HepG2 (cell line): ENCODE data around the gene IRF2. TPM values are rescaled to one million over a fixed set of nuclear protein-coding genes. Genes with fewer than 3 reads are reported as not detected.

Experiments used
- ARID5B ChIP-seq: IDR thresholded peaks from 2 replicates; pipeline ENCODE4 v1.4.0; 2020; ENCODE audit warnings: mild to moderate bottlenecking, missing genetic modification reagents
- ELF3 ChIP-seq: IDR thresholded peaks from 2 replicates; pipeline ENCODE4 v1.6.1; 2016; ENCODE audit warnings: missing genetic modification reagents, missing compliant biosample characterization
- ETV5 ChIP-seq: IDR thresholded peaks from 2 replicates; pipeline ENCODE4 v1.6.1; 2018; ENCODE audit warnings: missing biosample characterization, missing genetic modification reagents, inconsistent platforms, borderline replicate concordance
- FOXJ3 ChIP-seq: sonication (generic); formaldehyde crosslinking; IDR thresholded peaks from 2 replicates; pipeline ENCODE4 v1.4.0; 2020; ENCODE audit warnings: missing genetic modification reagents, mild to moderate bottlenecking, borderline replicate concordance
- GLI4 ChIP-seq: sonication (generic); formaldehyde crosslinking; IDR thresholded peaks from 2 replicates; pipeline ENCODE4 v1.5.1; 2020; ENCODE audit warnings: missing genetic modification reagents, mild to moderate bottlenecking, moderate library complexity, borderline replicate concordance
- HMG20A ChIP-seq: IDR thresholded peaks from 2 replicates; pipeline ENCODE4 v1.6.1; 2016; ENCODE audit warnings: borderline replicate concordance
- SALL2 ChIP-seq: sonication (generic); formaldehyde crosslinking; IDR thresholded peaks from 2 replicates; pipeline ENCODE4 v1.8.1; 2023; ENCODE audit warnings: mild to moderate bottlenecking, missing genetic modification reagents, inconsistent platforms
- SOX13 ChIP-seq, 3 experiments: fragments of 450-650 bp in 1 of 3; sonication (generic) in 1 of 3; formaldehyde crosslinking in 1 of 3; IDR thresholded peaks in 2 of 3; conservative IDR thresholded peaks in 1 of 3; 2 replicates each; pipeline versions ENCODE4 v1.5.0 to v1.6.1; 2016 to 2020; ENCODE audit warnings: antibody characterized with exemption in 1 of 3, mild to moderate bottlenecking in 1 of 3, missing compliant biosample characterization in 1 of 3, missing genetic modification reagents in 1 of 3, moderate library complexity in 1 of 3
- ZMYM4 ChIP-seq: sonication (generic); formaldehyde crosslinking; IDR thresholded peaks from 2 replicates; pipeline ENCODE4 v1.8.1; 2023; ENCODE audit warnings: mild to moderate bottlenecking, missing genetic modification reagents
- ZNF770 ChIP-seq: sonication (generic); formaldehyde crosslinking; IDR thresholded peaks from 2 replicates; pipeline ENCODE4 v1.5.0; 2020; ENCODE audit warnings: mild to moderate bottlenecking, missing genetic modification reagents
- polyA plus RNA-seq, 8 experiments: library from polyadenylated mRNA; depleted of rRNA in 3 of 8; stranded (reverse) in 7 of 8; unstranded in 1 of 8; fragments of >200 nt; fragmentation: Illumina TruSeq in 4 of 8; extraction: Trizol in 4 of 8; gene quantifications; 2 replicates each; pipeline versions ENCODE4 v1.2.1 to v1.2.3, GENCODE V29; 2011 to 2016; ENCODE audit warnings: low read depth in 4 of 8, missing spikeins in 1 of 8, mixed read lengths in 1 of 8; ENCODE audit not compliant: insufficient read depth in 1 of 8
- total RNA-seq, 5 experiments: library from RNA; depleted of rRNA; stranded (reverse); fragments of >200 nt; fragmentation: Illumina TruSeq; extraction: Trizol; gene quantifications; 2 replicates each; pipeline ENCODE4 v1.2.3, GENCODE V29; 2016; ENCODE audit warnings: low read depth in 1 of 5
- TF ChIP-seq, protein P1 (sequence below): sonication (generic); formaldehyde crosslinking; IDR thresholded peaks from 2 replicates; pipeline ENCODE4 v1.4.0; 2020; ENCODE audit warnings: low read depth, missing genetic modification reagents
- TF ChIP-seq, protein P2 (sequence below): sonication (generic); formaldehyde crosslinking; IDR thresholded peaks from 2 replicates; pipeline ENCODE4 v1.4.0; 2020; ENCODE audit warnings: missing genetic modification reagents

The IRF2 gene
- total and polyA plus RNA-seq, 2 of the 13 experiments (the other 11 are each of a cell fraction or from before 2014, with no cell fraction given): 15.5 to 28.8 TPM

DNA sequence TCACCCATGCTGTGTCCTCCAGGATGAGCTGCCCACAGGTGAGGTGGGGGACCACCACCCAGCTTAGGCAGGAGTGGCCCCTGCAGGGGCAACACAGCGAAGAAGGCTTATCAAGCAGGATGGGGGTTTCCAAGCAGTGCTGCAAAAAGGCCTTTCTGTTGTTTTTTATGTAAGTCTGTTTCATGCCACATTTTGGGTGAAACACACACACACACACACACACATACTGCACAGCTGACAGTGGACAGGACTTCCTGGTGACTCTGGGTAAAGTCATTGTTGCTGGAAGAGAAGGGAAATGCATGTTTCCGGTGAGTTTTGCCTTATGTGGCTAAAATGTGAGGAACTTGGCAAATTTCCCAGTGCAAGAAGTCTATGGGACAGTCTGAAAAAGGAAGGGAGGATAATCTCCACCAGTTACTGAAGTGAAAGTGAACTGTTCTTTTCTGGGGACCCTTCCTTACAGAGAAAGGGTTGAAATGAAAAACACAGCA lies 119.2 kb downstream of the IRF2 start (continued):
- peak; percentile 89 for TF ChIP-seq ETV5
- TF ChIP-seq GLI4: no peak
- peak; percentile 99 for TF ChIP-seq ELF3
- peak; percentile 69; the same call in 1 of the 2 replicates for TF ChIP-seq ARID5B
- no peak for TF ChIP-seq FOXJ3
- TF ChIP-seq, protein P1, sequence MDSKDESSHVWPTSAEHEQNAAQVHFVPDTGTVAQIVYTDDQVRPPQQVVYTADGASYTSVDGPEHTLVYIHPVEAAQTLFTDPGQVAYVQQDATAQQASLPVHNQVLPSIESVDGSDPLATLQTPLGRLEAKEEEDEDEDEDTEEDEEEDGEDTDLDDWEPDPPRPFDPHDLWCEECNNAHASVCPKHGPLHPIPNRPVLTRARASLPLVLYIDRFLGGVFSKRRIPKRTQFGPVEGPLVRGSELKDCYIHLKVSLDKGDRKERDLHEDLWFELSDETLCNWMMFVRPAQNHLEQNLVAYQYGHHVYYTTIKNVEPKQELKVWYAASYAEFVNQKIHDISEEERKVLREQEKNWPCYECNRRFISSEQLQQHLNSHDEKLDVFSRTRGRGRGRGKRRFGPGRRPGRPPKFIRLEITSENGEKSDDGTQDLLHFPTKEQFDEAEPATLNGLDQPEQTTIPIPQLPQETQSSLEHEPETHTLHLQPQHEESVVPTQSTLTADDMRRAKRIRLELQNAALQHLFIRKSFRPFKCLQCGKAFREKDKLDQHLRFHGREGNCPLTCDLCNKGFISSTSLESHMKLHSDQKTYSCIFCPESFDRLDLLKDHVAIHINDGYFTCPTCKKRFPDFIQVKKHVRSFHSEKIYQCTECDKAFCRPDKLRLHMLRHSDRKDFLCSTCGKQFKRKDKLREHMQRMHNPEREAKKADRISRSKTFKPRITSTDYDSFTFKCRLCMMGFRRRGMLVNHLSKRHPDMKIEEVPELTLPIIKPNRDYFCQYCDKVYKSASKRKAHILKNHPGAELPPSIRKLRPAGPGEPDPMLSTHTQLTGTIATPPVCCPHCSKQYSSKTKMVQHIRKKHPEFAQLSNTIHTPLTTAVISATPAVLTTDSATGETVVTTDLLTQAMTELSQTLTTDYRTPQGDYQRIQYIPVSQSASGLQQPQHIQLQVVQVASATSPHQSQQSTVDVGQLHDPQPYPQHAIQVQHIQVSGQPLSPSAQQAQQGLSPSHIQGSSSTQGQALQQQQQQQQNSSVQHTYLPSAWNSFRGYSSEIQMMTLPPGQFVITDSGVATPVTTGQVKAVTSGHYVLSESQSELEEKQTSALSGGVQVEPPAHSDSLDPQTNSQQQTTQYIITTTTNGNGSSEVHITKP: peak; percentile 60; the same call in 1 of the 2 replicates
- TF ChIP-seq, protein P2, sequence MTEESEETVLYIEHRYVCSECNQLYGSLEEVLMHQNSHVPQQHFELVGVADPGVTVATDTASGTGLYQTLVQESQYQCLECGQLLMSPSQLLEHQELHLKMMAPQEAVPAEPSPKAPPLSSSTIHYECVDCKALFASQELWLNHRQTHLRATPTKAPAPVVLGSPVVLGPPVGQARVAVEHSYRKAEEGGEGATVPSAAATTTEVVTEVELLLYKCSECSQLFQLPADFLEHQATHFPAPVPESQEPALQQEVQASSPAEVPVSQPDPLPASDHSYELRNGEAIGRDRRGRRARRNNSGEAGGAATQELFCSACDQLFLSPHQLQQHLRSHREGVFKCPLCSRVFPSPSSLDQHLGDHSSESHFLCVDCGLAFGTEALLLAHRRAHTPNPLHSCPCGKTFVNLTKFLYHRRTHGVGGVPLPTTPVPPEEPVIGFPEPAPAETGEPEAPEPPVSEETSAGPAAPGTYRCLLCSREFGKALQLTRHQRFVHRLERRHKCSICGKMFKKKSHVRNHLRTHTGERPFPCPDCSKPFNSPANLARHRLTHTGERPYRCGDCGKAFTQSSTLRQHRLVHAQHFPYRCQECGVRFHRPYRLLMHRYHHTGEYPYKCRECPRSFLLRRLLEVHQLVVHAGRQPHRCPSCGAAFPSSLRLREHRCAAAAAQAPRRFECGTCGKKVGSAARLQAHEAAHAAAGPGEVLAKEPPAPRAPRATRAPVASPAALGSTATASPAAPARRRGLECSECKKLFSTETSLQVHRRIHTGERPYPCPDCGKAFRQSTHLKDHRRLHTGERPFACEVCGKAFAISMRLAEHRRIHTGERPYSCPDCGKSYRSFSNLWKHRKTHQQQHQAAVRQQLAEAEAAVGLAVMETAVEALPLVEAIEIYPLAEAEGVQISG: peak; percentile 13; the same call in 1 of the 2 replicates
- TF ChIP-seq SOX13 (IDR thresholded peaks at IDR 0.05): no peak
- peak in 1 of 2 experiments; percentile 73; a peak in 2 of 4 replicates for TF ChIP-seq SOX13 (CRISPR knock-in tag; conservative IDR thresholded peaks at IDR 0.05 in 1 of 2, IDR thresholded peaks at IDR 0.05 in 1 of 2)
- peak; percentile 55; the same call in 1 of the 2 replicates for TF ChIP-seq ZNF770 (CRISPR knock-in tag)
- TF ChIP-seq HMG20A (CRISPR knock-in tag): peak; percentile 56; the same call in 1 of the 2 replicates
- peak; percentile 45 for TF ChIP-seq ZMYM4 (CRISPR knock-in tag)
- TF ChIP-seq SALL2 (CRISPR knock-in tag): no peak
